Dermis microvascular lymphatic vessel endothelial cell (primary cell): Measurements from ENCODE around the gene ADAM17. TPM values are rescaled to one million over a fixed set of nuclear protein-coding genes. Genes with fewer than 3 reads are reported as not detected.
A peak's percentile ranks its signal among the peaks of the same experiment; 100 is the strongest.
"Not testable (repeated sequence)": the region's sequence is repeated elsewhere in the genome, so short reads cannot be mapped to it uniquely, and the experiment has no call there.

Experiments
- DNase-seq, 2 donors: peaks; one replicate each; pipeline versions ENCODE4 v3.0.0 to v3.0.0-alpha.2; 2010; ENCODE audit warnings: low read depth in 2 of 2
- total RNA-seq: library from RNA; depleted of rRNA; stranded (reverse); fragments of >200 nt; gene quantifications from 2 replicates; pipeline ENCODE4 v1.2.1, GENCODE V29; 2014

The ADAM17 gene
- total RNA-seq, 1 donor from 2014 or later = 45.8 TPM

DNA sequence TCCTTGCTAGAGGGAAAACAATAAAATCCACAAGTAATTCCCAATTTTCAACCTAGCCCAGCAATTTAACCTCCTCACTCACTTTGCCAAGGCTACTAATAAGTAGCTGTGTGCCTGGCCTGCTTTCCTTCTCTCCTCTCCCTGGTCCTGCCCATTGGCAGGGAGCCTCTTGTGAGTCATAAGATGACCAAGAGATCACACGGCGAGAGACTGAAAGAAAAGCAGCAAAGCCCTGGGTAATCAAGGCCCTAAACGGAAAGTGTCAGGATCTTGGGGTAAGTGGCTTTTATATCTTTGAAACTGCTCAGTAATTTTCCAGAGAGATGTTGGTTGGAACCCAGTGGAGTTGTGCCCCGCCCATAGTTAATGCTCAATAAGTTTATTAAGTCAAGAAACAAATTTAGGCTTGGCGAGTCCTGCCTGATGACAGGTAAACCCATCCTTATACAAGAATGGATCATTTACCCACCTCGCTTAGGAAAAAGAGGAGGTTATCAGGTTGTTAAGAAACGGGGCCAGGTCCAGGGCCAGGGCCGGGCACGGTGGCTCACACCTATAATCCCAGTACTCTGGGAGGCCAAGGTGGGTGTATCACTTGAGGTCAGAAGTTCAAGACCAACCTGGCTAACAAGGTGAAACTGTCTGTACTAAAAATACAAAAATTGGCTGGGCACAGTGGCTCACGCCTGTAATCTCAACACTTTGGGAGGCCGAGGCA lies 10.0 kb upstream of the ADAM17 start:
- DNase-seq = peak in 1 of 2 donors; percentile 91

DNA sequence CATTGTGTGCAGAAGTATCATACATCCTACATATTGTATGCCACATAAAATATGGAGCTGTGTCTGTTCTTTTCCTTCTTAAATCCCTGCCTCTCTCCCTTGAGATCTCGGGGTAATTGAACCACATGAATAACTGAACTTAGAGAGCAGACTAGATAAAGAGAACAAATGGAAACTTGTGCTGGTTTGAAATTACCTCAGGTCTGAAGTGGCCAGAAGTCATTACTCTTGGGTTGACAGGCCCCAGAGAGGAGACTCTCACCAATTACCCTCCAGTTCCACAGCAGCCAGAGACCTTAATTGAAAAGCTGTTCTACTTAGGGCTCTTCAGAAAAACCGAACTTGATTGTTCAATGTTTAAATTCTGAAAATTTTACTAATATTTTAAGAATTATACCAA lies 5.0 kb upstream of the ADAM17 start:
- no peak for DNase-seq

DNA sequence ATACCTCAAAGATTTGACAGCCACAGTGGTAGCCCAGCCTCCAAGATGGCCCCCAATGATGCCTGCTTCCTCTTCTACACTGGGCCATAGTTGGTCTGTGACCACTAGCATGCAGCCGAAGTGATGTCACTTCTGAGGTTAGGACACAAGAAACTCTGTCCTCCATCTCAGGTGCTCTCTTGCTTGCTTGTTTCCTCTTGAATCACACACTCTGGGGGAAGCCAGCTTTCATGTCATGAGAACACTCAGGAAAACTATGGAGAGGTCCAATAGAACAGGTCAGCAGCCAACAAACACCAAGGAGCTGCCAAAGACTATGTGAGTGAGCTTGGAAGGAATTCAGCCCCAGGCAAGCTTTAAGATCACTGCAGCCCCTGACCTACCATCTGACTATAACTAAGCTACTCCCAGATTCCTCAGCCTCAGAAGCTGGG lies 3.3 kb upstream of the ADAM17 start:
- no peak for DNase-seq

DNA sequence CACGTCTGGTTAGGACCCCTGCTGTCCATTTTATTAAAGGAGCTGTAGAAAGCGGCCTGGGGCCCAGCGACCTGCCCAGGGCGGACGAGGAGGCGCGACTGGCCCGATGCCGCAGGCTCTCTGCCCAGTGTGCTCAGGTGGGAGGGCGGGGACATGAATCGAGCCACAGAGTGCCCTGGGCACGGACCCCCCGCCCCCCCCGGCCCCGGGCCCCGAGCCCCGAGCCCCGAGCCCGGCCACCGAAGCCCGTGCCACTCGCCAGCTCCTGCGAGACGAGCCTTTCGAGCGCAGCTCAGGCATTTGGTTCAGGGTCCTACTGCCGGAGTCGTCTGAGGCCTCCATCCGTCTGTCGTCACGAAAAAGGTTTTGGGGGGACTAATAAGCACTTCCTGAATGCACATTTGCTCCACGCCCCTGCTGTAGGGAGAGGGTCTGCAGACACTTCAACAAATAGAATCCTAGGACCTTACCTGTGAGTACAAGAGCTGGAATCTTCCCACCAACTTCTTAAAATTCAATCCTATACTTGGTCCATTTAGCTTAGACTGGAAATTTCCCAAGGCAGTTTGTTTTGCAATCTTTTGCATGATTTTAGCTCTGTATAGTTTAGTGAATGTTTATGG lies 602 bp upstream of the ADAM17 start:
- no peak for DNase-seq

DNA sequence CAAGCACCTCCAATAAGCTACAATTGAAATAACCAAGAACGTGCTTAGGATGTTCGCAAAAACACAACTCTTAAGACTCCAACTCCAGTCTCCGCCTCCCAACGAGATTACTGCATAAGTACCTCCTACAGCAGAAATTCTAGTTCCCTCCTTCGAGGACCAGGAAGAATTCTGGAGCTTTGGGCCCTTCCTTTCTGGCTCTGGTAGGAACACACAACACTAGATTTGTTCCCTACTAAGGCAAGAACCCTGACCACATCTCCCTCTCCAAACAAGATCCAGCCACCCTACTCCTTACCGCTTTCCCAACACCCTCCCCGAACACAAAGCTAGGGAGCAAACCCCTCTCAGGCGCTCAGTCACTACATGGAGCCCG lies 721 bp downstream of the ADAM17 start:
- peak in 1 of 2 donors; percentile 85 for DNase-seq

DNA sequence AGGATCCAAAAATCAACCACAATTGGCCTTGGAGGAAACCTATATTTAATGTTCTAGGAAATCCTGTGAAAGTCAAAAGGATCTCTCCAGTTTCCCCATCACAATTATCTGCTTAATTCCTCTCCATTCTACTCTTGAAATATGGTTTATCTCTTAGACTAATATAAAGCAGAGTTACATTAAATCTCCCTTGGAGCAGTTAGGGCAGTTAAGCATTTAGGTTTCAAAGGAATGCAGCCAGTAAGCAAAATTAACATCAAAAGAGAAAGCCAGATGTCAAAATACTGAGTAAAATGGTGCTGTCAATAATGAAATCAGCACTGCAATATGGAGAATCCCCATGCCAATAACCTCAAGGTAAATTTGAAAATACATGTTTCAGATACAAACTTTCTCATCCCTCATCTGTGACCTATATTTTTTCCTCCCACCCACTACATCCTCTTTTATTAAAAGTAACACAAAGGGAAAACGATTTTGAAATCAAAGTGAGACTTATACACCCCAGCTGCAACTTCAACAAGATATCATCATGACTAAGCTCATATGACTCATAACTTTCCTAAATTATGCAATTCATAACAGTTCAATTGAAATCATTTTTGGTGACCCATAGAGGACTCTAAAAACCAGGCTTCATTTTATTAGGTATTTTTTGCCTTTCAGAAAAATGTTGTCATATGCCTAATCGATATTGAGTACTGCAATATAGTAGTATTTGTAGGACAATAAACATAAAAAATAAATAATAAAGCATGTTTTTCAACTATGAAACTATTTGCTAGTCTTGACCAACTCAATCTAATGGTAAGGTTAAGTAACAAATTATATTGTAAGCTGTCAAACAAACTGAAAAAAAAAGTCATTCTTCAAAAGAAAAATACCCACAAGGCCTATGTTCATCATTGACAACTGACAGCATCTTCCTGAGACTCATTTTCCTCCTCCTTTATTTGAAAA lies 3.1 kb downstream of the ADAM17 start:
- peak; percentile 69 to 82 for DNase-seq

DNA sequence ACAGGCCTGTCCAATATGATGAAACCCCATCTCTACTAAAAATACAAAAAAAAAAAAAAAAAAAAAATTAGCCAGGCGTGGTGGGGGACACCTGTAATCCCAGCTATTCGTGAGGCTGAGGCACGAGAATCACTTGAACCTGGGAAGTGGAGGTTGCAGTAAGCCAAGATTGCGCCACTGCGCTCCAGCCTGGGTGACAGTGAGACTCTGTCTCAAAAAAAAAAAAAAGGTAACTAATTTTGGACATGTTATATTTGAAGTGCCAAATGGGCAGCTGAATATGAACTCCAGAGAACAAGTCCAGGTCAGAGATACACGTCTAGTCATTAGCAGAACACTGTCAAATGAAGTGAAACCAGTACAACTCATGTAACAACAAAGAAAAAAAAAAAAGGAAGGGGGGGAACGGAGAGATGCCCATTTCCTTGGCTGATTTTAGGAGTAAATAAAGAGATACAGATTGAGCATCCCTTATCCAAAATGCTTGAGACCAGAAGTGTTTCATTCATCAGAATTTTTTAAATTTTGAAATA lies 4.7 kb downstream of the ADAM17 start:
- DNase-seq = not testable (repeated sequence)

DNA sequence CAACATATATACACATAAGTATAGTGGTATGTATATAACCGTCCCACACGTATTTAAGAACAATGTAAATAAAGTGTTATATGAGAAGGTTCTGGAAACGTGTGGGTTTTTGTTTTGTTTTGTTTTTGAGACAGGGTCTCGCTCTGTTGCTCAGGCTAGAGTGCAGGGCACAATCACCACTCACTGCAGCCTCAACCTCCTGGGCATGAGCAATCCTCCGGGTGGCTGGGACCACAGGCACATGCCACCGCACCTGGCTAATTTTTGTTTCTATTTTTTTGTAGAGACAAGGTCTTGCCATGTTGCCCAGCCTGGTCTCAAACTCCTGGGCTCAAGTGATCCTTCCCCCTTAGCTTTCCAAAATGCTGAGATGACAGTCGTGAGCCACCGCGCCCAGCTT lies 6.2 kb downstream of the ADAM17 start:
- DNase-seq = no peak

DNA sequence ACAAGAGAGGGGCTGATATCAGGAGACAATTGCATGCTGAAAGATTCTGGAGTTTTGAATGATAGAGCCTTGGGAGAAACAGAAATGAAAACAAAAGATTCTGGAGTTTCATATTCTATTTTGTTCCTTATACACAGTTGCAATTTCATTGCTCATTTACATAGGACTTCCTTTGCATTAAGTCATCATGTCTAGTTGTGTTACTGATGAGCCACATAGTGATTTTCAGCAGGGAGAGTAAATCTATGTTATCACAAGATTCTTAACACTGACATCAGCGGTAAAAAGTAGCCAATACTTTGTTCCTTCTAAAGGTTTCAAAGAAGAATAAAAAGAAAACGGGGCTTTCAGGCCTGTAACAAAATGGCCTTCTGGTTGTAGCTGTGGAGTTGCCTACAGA lies 7.1 kb downstream of the ADAM17 start:
- peak in 1 of 2 donors; percentile 16 for DNase-seq

DNA sequence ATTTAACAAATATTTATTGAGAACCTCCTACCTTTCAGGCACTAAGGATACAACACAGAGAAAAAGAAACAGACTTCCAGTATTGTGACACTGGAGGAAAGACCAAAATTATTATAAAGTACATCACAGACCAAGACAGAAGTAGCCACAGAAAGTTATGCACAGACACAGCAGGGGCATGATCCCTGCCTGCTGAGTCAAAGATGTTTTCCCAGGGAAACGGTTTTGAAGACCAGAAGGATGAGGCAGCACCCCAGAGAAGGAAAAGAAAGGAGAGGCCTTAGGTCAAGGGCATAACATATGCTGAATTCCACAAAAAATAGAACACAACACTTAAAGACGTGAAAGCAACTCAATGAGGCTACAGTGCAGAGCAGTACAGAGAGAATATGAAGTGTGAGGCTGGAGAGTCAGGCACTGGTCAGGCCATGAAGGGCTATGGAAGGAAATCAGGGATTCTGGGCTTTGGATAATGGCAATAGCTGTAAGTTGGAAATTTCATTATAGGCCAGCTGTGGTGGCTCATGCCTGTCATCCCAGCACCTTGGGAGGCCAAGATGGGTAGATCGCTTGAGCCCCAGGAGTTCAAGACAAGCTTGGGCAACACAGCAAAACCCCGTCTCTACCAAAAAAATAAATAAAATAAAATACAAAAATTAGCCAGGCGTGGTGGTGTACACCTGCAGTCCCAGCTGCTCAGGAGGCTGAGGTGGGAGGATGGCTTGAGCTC lies 8.2 kb downstream of the ADAM17 start:
- peak in 1 of 2 donors; percentile 29 for DNase-seq

DNA sequence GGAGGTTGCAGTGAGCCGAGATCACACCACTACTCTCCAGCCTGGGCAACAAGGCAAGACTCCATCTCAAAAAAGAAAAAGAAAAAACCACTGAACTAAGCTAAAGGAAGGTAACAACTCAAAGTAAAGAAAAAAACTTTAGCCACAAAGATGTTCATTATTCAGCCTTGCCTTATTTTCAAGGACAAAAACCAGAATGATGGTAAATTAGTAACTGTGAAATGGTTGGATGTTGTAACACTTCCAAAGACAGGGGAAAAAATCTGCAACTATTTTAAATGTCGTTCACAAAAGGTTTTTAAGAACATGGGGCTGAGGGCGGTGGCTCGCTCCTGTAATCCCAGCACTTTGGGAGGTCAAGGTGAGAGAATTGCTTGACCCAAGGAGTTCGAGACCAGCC lies 10.1 kb downstream of the ADAM17 start:
- DNase-seq = no peak

DNA sequence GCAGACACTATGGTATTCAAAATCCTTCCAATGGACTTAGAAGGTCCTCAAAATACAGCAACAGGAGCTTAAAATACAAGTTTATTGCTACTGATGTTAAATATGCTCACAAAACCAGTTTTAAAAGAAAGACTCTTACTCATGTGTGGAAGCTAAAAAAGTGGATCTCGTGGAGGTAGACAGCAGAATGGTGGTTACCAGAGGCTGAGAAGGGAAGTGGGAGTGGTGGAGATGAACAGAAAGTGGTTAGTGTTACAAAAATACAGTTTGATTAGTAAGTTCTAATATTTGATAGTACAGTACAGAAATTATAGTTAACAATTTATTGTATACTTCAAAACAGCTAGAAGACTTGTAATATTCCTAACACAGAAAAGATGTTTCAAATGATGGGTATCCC lies 12.1 kb downstream of the ADAM17 start:
- no peak for DNase-seq

DNA sequence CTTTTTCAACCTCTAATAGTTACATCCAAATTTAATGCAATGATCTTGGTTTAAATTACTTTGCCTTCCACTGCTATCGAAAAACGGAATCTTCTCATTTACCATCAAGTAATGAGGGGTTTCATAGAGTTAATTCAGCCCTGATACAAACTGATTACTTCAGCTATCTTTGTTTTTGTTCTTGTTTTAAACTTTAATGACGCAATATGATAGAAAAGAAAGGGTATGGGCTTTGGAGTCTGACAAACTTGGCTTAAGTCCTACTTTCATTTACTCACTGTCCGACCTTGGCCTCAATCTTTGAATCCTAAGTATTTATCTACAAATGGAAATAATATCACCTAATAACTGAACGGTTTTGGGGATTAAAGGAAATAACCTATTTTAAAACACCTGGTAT lies 16.1 kb downstream of the ADAM17 start:
- DNase-seq = peak in 1 of 2 donors; percentile 27

DNA sequence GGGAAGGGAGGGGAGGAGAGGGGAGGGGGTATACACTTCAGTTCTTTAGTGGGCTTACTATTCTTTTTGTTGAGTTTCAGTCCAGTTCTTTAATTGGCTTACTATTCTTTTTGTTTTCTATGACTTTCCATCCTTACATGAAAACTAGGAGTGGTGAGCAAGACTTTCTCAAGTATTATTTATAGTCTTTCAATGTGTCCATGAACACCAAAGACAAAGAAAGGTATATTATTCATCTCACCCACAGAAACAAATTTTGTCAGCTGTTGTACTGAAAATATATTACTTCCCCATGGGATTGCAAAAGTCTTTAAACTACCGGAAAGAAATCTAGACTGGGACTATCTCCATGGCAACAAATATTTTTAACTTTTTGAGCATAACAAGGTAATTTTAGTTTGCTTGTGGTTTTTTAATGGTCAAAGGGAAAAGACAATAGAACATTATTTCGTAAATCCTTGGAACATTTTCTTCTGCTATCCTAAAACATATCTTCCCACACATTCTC lies 17.6 kb downstream of the ADAM17 start:
- DNase-seq = peak; percentile 85 to 87

DNA sequence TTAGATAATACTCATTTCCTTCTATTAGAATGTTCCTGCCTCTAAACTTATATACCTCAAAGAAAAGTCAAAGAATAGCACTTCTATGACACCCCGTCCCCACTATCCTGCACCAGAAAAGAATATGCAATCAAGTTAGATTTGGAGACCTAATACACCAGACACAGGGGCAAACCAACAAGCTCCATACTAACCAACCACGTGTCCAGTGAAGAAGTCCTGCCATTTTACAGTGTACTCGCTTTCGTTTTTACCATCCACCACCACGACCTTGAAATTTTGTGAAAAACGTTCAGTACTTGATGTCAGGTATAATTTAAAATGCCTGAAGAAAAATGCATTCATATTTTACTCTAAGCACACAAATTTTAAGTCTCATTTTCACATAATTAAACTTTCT lies 19.1 kb downstream of the ADAM17 start:
- no peak for DNase-seq

DNA sequence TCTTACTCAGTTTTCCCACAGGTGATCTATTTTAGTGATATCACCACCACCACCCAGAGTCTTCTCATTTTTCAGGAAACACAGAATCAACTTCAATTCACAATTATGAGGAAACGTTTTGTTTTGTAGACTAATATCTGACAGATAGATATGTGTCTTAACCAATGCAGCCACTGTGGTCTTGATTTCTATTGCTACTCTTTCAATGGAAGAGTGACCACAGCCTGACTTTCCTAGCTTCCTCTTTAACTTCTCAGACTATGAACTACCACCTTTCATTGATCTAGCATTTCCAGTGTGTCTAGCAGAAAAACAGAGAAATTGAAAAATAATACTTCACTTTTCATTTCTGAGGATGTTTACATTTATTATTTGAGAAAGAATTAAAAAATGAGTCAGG lies 20.5 kb downstream of the ADAM17 start:
- no peak for DNase-seq

DNA sequence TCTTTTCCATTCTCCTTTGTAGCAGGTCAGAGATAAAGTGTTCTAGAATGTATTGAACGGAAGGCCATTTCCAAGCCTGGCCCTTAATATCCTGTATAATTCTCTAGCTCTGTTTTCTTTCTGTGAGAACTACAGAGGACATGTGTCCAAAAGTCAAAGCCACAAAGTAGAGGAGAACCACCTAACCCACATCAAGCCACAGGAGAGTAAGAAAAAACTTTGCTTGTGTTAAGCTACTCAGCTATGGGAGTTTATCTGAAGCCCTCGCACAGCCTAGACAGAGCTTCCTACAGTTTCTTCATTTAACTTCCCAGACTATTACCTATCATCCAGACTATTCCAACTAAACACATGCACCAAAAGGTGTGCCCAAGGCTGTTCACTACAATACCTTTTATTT lies 22.0 kb downstream of the ADAM17 start:
- no peak for DNase-seq

DNA sequence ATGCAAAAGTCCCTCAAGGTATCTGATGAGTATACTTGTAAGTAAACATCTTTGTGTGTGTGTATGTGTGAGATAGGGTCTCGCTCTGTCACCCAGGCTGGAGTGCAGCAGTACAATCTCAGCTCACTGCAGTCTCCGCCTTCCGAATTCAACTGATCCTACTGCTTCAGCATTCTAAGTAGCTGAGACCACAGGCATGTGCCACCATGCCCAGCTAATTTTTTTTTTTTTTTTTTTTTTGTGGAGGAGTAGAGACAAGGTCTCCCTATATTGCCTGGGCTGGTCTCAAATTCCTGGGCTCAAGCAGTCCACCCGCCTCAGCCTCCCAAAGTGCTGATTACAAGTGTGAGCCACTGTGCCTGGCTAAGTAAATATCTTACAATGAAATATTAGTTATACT lies 23.2 kb downstream of the ADAM17 start:
- DNase-seq = no peak

DNA sequence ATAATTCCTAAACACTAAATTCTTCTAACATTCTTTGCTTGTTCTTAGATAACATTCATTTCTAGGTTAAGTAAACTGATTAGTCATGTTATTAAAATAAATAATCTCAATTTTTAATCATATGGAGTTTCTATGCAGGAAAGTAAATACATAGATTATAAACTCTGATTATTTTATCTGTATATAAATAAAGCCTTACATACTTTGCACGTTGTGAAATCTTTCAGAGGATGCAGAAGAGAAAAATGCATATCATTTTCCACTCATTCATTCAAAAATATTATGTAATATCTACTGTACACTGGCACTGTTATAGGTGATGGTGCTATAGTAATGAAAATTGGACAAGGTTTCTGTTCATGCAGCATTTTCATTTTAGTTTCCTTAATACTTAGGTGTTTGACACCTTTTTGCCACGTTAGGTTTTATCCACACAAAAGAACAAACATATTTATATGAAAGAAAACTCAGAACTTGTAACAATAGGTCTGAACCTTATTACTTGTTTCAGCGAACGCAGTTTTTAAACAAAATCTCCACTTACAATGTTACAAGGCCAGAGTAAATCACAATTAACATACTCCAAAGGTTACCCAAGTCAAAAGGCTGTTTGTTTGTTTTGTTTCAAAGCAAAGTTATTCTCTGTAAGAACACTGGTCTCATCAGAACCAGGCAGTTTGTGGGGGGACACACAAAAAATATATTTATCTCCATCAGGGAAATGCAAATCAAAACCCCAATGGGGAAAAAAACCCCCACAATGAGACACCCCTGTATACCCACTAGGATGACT lies 27.4 kb downstream of the ADAM17 start:
- DNase-seq = no peak

DNA sequence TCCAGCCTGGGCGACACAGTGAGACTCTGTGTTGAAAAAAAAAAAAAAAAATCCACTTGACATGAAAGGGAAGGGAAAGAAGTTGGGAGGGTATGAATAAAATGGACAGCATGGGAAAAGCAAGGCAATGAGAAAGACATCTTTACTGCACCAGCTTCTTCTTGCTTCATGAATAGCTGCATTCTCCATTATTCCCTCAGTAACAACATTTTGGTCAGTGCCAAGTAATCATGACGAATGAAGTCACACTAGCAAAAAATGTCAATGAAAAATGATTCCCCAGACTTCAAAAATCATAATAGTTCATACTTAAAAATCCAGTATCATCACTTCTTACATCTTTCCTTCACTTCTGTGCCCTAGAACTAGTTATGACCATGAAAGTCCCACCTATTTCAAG lies 30.4 kb downstream of the ADAM17 start:
- no peak for DNase-seq
